M059J (cell line): Measurements from ENCODE around the gene BCL6B. TPM values are rescaled to one million over a fixed set of nuclear protein-coding genes. Genes with fewer than 3 reads are reported as not detected.

ENCODE experiments used
- DNase-seq: peaks from one replicate; pipeline ENCODE4 v3.0.0-alpha.2; 2012; ENCODE audit warnings: low read depth
- total RNA-seq: library from RNA; depleted of rRNA; stranded (reverse); fragments of >200 nt; shearing (Covaris generic); gene quantifications from 2 replicates; pipeline ENCODE4 v1.2.3, GENCODE V29; 2014

Gene BCL6B
- total RNA-seq, 1 experiment from 2014 or later: not detected

DNA sequence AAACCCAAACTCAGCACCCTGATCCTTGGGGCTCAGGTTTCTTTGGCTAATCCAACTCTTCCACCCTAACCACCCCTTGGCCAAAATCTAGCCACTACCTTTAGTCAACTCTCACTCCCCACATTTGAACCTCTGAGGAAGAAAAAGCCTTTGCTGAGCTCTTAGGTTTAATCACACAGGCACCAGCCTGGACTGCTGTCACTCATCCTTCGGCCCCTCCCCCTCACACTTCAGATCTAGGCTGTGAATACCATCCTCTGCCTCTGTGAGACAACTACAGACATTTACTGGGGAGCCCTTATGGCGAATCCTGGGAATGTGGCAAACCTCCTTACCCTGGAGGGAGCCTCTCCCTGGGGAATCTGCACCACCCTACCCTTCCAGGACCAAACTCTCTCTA lies 15.7 kb upstream of the BCL6B start:
- no peak for DNase-seq

DNA sequence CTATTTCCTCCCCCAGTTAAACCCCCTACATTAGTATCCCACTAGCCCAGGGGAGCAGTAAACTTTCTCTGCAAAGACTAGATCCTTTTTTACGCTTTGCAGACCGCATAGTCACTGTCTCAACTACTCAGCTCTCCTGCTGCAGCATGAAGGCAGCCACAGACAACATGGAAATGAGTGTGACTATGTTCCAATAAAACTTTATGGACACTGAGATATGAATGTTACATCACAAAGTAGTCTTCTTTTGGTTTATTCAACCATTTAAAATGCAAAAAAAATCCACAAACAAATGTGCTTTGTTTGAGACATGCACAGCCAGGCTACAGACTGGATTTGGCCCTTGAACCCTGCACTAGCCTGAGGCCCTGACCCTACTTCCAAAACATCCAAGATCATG lies 12.3 kb upstream of the BCL6B start:
- no peak for DNase-seq

DNA sequence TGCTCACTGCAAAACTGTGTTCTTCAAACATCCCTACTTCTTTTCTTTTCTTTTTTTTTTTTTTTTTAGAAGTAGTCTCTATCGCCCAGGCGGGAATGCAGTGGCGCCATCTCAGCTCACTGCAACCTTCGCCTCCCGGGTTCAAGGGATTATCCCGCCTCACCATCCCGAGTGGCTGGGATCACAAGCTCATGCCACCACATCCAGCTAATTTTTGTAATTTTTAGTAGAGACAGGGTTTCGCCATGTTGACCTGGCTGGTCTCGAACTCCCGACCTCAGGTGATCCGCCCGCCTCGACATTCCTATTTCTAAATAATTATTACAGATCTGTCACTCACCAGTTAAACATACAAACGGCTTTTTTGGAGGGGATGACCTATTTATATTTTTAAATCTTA lies 11.4 kb upstream of the BCL6B start:
- DNase-seq: no peak

DNA sequence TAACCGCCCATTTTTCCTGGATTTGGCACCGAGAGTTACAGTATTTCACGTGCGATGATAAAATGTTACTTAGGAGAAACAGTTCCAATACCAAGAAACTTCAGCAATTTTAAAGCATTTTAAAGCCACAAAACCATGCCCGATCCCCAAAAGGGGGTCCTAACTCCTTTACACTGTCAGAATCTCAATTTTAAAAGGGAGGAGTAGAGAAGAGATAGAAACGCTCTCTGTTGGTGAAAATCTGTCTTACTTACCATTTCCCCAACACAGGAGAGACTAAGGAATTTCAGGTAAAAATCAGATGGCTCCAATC lies 11.0 kb upstream of the BCL6B start:
- no peak for DNase-seq

DNA sequence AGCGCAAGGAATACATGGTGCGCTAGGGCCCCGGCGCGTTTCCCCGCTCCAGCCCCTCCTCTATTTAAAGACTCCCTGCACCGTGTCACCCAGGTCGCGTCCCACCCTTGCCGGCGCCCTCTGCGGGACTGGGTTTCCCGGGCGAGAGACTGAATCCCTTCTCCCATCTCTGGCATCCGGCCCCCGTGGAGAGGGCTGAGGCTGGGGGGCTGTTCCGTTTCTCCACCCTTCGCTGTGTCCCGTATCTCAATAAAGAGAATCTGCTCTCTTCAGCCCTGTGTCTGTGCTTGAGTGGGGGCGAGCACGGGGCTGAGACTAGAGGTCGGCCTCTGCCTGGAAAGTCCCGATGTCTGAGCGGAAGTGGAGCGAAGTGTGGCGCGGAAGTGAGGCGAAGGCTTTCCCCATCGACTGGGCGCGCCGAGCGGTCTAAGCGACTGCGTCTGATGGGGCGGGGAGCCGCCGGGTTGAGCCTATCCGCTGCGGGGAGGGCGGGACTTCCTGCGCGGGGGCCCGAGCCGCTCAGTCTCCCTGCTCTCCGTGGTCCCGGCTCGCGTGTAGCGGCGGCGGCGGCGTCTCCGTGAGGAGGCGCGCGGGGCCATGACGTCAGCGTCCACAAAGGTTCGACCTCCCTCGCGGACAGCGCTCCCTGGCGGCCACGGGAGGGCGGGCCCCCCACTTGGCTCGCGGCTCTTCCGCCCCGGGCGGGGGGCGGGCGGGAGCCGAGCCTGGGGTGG lies 8.4 kb upstream of the BCL6B start:
- DNase-seq: peak; percentile 96

DNA sequence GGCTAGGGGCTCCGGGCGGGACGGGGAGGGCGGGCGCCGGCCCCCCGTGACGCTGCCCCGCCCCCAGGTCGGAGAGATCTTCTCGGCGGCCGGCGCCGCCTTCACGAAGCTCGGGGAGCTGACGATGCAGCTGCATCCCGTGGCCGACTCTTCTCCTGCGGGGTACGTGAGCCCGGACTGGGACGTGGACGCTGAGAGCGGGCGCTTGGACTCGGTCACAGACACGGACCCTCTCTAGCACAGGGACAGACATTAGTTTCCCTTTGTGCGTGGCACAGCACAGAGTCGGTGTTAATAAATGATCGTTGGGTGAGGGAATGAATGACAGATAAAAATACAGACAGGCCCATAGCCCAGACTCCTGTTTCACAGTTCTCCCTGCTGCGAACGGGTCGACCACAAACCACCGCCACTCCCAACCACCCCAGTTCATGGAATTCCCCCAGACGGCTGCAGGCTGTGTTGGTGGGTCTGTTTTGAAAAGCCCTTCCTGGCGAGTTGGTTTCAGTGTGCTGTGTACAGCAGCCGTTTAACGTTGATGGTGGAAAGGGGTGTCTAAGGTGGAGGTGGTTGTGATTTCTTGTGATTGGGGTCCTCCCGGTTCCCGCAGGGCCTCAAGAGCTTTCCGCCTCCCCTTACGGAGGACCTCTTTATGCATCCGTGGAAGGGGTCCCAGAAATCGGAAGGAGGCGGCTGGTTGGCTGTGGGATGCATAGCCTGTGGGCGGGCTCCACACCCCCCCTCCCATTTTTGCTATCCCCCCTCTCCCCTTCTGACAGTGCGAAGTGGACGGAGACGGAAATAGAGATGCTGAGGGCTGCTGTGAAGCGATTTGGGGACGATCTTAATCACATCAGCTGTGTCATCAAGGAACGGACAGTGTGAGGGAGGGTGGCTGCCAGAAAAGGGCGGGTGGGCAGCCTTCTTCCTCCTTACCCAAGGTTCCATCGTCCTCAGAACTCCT lies 7.6 kb upstream of the BCL6B start:
- DNase-seq: peak; percentile 67

DNA sequence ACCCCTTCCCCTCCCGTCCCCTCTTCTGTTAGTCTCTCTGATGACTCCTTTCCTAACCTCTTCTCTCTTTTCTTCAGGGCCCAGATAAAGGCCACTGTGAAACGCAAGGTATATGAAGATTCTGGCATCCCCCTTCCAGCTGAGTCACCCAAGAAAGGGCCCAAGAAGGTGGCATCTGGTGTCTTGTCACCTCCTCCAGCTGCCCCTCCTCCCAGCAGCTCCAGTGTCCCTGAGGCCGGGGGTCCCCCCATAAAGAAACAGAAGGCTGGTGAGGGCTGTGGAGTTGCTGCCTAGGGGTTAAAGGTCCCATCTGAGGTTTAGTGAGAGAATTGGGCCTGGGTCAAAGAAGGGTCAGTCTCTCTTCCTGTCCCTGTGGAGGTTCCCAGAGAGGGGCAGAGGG lies 6.4 kb upstream of the BCL6B start:
- no peak for DNase-seq

DNA sequence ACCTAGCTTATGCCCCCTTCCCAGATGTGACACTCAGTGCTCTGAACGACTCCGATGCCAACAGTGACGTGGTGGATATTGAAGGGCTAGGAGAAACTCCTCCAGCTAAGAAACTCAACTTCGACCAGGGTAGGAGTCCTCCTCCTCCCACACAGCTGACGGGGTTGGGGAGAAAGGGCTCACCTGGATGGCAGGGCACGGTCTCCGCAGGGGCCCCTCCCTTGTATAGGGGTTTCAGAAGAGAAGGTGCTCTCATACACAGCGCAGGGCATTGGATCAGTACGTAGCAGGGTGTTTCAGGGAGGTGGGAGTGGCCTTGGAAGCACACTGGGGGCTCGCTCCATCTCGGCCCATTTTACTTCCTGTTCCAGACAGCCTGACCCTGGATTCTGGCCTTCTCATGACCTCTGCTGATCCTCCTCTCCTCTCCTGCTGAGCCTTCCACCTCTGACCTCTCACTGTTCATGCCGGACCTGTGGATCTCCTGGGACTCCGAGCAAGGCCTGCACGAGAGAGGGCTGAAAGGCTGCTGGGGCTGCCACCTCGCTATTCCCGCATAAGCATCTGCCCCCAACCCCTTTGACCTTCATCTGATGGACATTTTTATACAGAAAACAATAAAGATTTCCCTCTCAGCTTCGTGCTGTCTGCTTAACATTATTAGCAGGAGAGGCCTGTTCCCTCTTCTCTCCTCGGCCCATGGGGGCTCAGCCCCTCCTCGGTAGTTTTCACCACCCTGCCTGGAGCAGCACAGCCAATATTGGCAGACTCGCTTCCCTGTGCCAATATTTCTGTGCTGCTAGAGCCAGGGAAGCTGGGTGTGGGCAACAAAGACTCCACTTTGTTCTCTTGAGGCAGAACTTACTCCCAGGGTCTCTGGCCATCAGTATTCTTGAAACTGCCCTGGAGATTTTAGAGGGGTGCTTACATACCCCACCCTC lies 5.7 kb upstream of the BCL6B start:
- no peak for DNase-seq

DNA sequence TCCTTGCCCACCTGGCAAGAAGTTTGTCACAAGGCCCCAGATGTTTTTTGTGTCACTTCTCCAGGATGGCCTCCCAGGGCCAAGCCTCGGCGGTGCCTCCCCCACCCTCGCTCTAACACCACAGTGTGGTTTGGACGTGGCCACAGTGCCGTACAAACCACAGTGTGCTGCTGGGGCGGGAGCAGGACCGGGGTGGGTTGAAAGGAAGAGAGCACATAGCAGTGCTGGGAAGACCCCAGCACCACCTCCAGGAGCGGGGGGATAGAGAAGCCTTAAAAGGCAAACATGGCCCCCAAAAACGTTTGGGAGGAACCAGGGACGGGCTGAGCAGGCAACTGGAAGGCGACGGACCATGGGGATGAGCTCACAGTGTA lies 5.0 kb upstream of the BCL6B start:
- no peak for DNase-seq

DNA sequence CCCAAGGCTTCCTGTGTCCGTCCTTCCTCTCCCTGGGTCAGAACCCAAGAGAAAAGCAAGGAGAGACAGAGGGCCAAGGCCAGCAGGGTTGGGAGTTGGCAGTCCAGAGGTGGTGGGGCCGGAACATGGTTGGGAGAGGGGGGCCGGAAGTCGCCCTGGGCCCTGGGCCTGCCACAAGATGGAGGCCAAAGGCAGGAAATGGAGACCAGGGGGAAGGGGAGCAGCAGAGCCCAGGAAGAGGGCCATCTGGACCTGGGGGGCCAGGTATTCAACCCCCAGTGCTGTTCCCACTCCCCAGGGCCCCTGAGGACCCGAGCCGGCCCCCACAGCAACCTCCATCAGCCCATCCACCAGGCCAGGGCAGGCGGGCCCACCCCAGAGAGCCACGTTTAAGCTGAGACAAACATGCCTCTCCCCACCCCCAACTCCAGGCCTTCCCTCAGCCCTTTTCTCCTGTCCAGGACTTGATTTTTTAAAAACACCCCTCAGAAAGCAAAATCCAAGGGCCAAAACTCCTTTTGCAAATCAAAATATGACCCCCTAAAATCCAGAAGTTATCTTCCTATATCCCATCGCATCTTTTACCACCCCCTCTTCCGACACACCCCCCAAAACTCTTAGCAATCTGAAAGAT lies 4.4 kb upstream of the BCL6B start:
- no peak for DNase-seq

DNA sequence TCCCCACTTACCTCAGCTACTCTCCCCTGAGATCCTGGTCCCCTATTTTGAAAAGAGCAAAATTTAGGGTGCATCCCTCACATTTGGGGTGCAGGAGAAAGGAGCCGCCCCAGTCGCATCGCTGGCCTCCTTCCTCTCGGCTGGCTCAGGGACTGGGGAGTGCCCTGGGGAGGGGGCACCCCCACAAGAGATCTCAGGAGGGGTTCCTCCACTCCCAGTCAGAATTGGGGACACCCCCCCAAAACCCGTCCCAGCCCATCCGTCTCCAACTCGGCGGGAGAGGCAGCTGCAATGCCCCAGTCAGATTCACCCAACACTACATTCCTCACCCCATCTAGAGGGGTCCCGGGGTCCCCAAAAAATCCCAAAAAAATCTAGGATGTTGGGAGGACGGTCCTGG lies 3.5 kb upstream of the BCL6B start:
- no peak for DNase-seq

DNA sequence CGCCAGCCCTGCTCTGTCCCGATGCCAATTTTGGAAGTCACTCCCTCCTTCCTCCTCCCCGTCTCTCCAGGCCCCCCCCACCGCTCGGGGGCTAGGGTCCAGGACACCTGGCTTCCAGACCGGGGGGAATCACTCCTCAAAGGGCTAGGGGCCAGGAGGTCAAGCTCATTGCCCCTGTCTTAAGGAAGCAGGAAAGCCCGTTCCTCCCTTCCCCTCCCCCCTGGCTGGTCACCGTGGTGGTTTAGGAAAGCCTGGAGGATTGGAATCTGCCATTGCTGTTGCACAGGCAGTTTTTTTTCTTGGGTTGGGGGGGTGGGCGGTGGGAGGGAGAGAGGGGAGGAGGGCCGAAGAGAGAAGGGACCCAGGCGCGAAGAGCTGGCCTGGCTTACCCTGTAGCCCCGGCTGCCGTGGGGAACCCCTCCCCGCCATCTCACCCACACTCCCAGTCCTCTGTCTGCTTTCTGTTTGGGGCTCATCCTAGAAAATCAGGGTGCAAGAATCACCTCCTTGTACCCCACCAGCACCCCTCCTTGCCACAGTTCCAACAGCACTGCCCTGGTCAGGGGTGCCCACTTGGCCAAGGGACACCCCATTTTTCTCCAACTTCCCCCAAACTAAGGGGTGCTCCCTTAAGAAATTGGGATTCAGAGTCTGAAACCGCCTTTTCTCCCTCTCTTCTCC lies 2.9 kb upstream of the BCL6B start:
- peak; percentile 52 for DNase-seq

DNA sequence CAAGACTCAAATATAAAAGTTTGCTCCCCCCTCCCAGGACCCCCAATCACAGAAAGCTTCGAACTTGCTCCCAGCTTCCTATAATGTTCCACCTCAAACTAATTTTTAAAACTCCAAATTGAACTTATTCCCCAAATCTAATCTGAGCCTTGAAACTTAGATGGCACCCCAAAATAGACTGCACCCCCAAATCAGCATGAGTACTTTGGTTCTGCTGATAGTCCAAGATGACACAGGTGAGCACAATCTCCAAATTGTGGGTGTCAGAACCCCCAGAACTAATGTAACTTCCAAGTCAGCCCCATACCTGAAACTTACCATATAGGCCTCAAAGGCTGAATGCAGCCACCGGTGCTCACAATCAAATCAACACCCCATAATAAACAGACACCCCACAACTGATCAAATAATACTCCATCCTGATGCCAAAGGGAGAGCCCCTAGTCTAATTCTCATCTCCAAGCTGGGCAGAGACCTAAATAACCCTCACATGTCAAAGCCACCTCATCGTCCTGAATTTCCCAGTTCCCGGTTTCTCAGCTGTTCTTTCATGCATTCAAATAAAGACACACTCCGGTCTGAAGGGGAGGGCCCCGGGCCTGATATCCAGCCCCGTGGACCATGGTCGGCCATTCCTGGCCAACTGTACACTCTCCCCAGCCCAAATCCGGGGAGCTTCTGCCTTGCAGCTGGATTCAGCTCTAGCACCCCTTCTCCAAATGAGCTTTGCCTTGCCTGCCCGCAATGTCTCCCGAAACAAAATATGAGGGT lies 1.8 kb upstream of the BCL6B start:
- DNase-seq: no peak

DNA sequence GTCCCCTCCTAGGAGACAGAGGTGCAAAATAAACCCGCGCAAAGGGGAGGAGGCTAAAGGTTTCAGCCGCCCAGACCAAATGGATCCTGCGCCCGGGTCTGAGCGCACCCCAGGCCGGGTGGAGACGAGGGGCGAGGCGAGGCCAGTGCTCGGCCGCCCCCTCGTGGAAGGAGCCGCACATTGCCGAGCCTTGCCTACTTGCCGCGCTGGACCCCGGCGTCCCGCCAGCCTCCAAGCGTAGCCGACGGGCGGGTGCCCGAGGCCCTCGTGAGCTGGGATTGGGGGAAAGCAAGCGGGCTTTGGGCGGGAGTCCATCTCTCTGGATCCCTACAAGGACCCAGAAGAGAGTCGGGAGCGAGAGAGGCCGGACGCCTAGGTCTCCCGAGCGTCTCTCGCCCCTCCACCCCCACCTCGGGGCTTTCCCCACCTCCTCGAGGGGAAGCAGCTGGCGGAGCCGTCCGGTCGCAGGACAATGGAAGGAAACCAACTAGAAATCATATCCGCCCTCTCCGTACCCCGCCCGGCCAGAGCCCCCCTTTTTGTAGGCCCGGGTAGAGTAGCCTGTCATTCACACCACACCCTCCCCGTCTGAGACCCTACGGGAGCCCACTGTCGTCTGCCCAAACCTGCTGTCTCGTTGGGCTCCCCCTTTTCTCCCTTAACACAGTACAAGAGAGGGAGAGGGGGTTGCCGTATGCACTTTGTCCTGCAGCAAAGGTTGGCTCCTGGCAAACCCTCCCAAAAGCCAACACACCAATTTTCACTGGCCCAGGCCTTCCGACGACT lies 664 bp upstream of the BCL6B start:
- peak; percentile 60 for DNase-seq

DNA sequence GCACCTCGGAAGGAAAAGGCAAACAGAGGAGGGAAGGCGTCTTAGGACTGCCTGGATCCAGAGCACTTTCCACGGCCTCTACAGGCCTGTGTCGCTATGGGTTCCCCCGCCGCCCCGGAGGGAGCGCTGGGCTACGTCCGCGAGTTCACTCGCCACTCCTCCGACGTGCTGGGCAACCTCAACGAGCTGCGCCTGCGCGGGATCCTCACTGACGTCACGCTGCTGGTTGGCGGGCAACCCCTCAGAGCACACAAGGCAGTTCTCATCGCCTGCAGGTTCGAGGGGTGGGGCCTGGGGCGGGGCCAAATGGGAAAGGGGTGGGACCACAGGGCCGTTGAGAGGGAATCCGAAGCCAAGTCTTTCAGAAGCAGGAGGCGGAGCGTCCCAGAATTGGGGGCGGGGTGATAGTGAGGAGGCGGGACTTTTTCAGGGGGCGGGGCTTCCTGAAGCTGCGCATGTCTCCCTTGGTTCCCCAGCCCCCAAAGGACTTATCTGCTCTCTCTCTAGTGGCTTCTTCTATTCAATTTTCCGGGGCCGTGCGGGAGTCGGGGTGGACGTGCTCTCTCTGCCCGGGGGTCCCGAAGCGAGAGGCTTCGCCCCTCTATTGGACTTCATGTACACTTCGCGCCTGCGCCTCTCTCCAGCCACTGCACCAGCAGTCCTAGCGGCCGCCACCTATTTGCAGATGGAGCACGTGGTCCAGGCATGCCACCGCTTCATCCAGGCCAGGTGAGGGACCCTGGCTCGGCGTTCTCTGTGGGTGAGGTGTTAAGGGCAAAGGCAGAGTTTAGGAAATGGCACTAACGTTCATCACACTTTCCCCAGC lies 939 bp downstream of the BCL6B start:
- DNase-seq: peak; percentile 32

DNA sequence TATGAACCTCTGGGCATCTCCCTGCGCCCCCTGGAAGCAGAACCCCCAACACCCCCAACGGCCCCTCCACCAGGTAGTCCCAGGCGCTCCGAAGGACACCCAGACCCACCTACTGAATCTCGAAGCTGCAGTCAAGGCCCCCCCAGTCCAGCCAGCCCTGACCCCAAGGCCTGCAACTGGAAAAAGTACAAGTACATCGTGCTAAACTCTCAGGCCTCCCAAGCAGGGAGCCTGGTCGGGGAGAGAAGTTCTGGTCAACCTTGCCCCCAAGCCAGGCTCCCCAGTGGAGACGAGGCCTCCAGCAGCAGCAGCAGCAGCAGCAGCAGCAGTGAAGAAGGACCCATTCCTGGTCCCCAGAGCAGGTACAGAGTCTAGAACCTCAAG lies 1.5 kb downstream of the BCL6B start:
- DNase-seq: no peak

DNA sequence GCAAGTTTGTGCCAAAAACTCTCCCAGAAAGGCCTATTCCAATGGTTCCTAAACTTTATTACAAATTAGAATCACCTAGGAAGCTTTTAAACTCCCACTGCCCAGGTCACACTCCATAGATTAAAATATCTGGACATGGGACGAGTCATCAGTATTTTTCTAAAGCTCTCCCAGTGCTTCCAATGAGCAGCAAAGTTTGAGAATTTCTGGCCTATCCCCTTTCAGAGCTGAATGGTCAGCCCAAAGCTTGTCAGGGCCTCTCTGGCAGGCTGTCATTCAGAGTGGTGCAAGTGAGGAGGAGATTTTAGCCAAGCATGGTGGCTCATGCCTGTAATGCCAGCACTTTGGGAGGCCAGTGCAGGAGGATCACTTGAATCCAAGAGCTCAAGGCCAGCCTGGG lies 2.4 kb downstream of the BCL6B start:
- DNase-seq: no peak

DNA sequence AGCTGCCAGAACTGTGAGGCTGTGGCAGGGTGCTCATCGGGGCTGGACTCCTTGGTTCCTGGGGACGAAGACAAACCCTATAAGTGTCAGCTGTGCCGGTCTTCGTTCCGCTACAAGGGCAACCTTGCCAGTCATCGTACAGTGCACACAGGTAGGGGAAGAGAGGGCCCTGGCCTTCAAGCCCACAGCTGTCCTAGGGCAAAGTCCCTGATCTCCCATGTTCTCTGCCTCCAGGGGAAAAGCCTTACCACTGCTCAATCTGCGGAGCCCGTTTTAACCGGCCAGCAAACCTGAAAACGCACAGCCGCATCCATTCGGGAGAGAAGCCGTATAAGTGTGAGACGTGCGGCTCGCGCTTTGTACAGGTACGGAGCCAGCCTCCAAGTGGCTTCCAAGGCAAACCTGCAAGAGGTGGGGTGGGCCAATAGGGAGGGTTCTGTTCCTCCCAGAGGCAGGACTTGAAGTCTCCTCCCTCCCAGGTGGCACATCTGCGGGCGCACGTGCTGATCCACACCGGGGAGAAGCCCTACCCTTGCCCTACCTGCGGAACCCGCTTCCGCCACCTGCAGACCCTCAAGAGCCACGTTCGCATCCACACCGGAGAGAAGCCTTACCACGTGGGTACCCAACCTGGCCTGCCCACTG lies 3.7 kb downstream of the BCL6B start:
- no peak for DNase-seq
